Activated naive CD4-positive, alpha-beta T cell treated with anti-CD3 and anti-CD28 coated beads, Interleukin-2, amount 10 ng/mL, durations not matched to agents 7 days and 5 days (primary cell): ENCODE data around the gene SYCE3.

Experiments
- CTCF ChIA-PET: fragments of 350-600 bp; sonication (Branson Sonifier 250); formaldehyde crosslinking; loops from one replicate; lab custom pipeline; 2021; ENCODE audit warnings: antibody characterized with exemption; lab: Charles Lee
- DNase-seq: peaks from one replicate; pipeline ENCODE4 v3.0.0-alpha.2; 2020
- H3K27ac Mint-ChIP-seq: one replicate; pipeline ENCODE4 v1.8.0; 2021; ENCODE audit warnings: mild to moderate bottlenecking, moderate library complexity, mixed read lengths
- H3K27me3 Mint-ChIP-seq: one replicate; pipeline ENCODE4 v1.8.0; 2021; ENCODE audit warnings: mild to moderate bottlenecking, mixed read lengths
- H3K36me3 Mint-ChIP-seq: one replicate; pipeline ENCODE4 v1.8.0; 2021; ENCODE audit warnings: mixed read lengths
- H3K4me1 Mint-ChIP-seq: one replicate; pipeline ENCODE4 v1.8.0; 2021; ENCODE audit warnings: mixed read lengths
- H3K4me3 Mint-ChIP-seq: one replicate; pipeline ENCODE4 v1.8.0; 2021; ENCODE audit warnings: mild to moderate bottlenecking, moderate library complexity, mixed read lengths
- H3K9me3 Mint-ChIP-seq: one replicate; pipeline ENCODE4 v1.8.0; 2021; ENCODE audit warnings: mixed read lengths

SYCE3 gene

GRCh38 chr22:50502628-50503474, 59.9 kb downstream of the SYCE3 start:
- DNase-seq, result no peak
- Mint-ChIP-seq H3K9me3 (no peaks in the 10 kb centered on the region), H3K27ac (no peak overlapping the region), H3K27me3 (peaks cover 5% of the 10 kb centered on the region), H3K4me1 (peaks cover 11% of the 10 kb centered on the region), H3K4me3 (no peak overlapping the region), H3K36me3 (peaks cover 8% of the 10 kb centered on the region)
- CTCF ChIA-PET, result interaction anchor here (0.9 kb wide), 1 partner anchor 33 kb away, joined by 3 read pairs; no protein-coding TSS in a partner anchor

DNA sequence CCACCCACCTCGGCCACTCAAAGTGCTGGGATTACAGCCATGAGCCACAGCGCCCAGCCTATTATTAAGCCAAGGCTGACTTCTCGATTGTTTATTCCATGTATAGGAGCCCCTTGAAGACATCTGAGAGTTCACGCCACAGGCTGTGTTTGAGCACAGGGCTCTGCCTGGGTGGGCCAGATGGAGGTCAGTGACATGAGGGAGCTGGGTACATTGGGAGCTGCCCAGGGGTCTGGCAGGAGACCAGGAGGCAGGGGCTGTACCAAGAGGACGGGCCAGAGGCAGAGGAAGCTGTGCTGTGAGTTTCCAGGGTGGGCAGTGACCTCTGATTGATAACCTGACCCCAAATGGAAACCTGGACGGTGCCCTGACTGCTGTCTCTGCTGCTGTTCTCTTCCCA, 60.6 kb downstream of the SYCE3 start:
- peaks cover 8% of the 10 kb centered on the region for H3K27me3 Mint-ChIP-seq
- peaks cover 4% of the 10 kb centered on the region for H3K36me3 Mint-ChIP-seq
- no peak overlapping the region for H3K27ac Mint-ChIP-seq
- H3K4me3 Mint-ChIP-seq, result no peak overlapping the region
- H3K4me1 Mint-ChIP-seq, result peaks cover 8% of the 10 kb centered on the region
- CTCF ChIA-PET, result interaction anchor here (0.9 kb wide), 1 partner anchor 32 kb away, joined by 3 read pairs; no protein-coding TSS in a partner anchor
- DNase-seq, result no peak
- no peaks in the 10 kb centered on the region for H3K9me3 Mint-ChIP-seq
